H1 (cell line): Measurements from ENCODE around the gene SPAG16. TPM values are rescaled to one million over a fixed set of nuclear protein-coding genes. Genes with fewer than 3 reads are reported as not detected.

Source experiments
- CTCF ChIA-PET: fragments of 300-600 bp; sonication (Branson Sonifier 250); formaldehyde crosslinking; loops from one replicate; lab custom pipeline; 2021; ENCODE audit not compliant: partially characterized antibody; lab: Charles Lee
- POLR2A ChIA-PET: fragments of 300-600 bp; sonication (Branson Sonifier 250); formaldehyde crosslinking; loops from one replicate; lab custom pipeline; 2021; ENCODE audit warnings: inconsistent platforms; ENCODE audit not compliant: partially characterized antibody; lab: Charles Lee
- DNase-seq, 2 experiments: peaks; one replicate each; pipeline versions ENCODE4 v3.0.0 to v3.0.0-alpha.2; 2010 to 2022; ENCODE audit warnings: low spot score in 2 of 2, low read depth in 1 of 2, mixed read lengths in 1 of 2
- FAIRE-seq: peaks from 2 replicates; lab custom pipeline; 2011; peaks lifted over from hg19 to GRCh38; lab: Jason Lieb, UNC
- H2AFZ ChIP-seq: 2 replicates; pipeline ENCODE4 v1.8.1; 2012; ENCODE audit warnings: low read length, inconsistent platforms
- H2AK5ac ChIP-seq: 2 replicates; pipeline ENCODE4 v1.6.1; 2013; ENCODE audit warnings: low read depth, low read length
- H2BK120ac ChIP-seq: replicated peaks from 2 replicates; pipeline ENCODE3; 2013; ENCODE audit warnings: low read depth, low read length, inconsistent platforms
- H2BK12ac ChIP-seq: 2 replicates; pipeline ENCODE4 v1.6.1; 2013; ENCODE audit warnings: low read depth, low read length
- H2BK15ac ChIP-seq: 2 replicates; pipeline ENCODE4 v1.6.1; 2013; ENCODE audit warnings: low read length
- H2BK20ac ChIP-seq: 2 replicates; pipeline ENCODE4 v1.6.1; 2013; ENCODE audit warnings: low read length
- H2BK5ac ChIP-seq: 2 replicates; pipeline ENCODE4 v1.6.1; 2013; ENCODE audit warnings: low read depth, low read length
- H3K14ac ChIP-seq: 2 replicates; pipeline ENCODE4 v1.6.1; 2013; ENCODE audit warnings: inconsistent platforms; ENCODE audit not compliant: insufficient read length
- H3K18ac ChIP-seq: 2 replicates; pipeline ENCODE4 v1.6.1; 2013; ENCODE audit warnings: low read length; ENCODE audit errors: extremely low read depth
- H3K23ac ChIP-seq: 2 replicates; pipeline ENCODE4 v1.6.1; 2013; ENCODE audit warnings: inconsistent platforms; ENCODE audit not compliant: insufficient read length
- H3K23me2 ChIP-seq: 2 replicates; pipeline ENCODE4 v1.6.1; 2013; ENCODE audit warnings: low read depth, low read length
- H3K27ac ChIP-seq: 2 replicates; pipeline ENCODE4 v1.6.1; 2011; ENCODE audit warnings: low read depth, low read length, inconsistent platforms
- H3K27me3 ChIP-seq, 4 experiments: replicated peaks in 1 of 4; 1 replicate in 1 of 4; 2 replicates in 3 of 4; pipeline versions ENCODE4 v1.6.1 to v1.8.1; 2011 to 2013; ENCODE audit warnings: low read length in 3 of 4, mild to moderate bottlenecking in 3 of 4, inconsistent platforms in 2 of 4, mixed read lengths in 2 of 4, moderate library complexity in 1 of 4; ENCODE audit not compliant: control insufficient read depth in 3 of 4, insufficient read depth in 3 of 4; ENCODE audit errors: extremely low read depth in 1 of 4
- H3K36me3 ChIP-seq, 4 experiments: 2 replicates each; pipeline versions ENCODE4 v1.6.1 to v1.8.1; 2011 to 2013; ENCODE audit warnings: mild to moderate bottlenecking in 4 of 4, low read length in 3 of 4, moderate library complexity in 2 of 4, control low read depth in 1 of 4, inconsistent platforms in 1 of 4; ENCODE audit not compliant: insufficient read depth in 4 of 4, control insufficient read depth in 2 of 4
- H3K4ac ChIP-seq: replicated peaks from 2 replicates; pipeline ENCODE3; 2013; ENCODE audit warnings: low read length, low read depth, mixed read lengths, inconsistent platforms; ENCODE audit not compliant: insufficient read length
- H3K4me1 ChIP-seq, 4 experiments: replicated peaks in 1 of 4; 1 replicate in 1 of 4; 2 replicates in 3 of 4; pipeline versions ENCODE4 v1.6.1 to v1.8.1; 2011 to 2013; ENCODE audit warnings: low read length in 3 of 4, inconsistent platforms in 2 of 4, mixed read lengths in 1 of 4; ENCODE audit not compliant: insufficient read depth in 4 of 4, control insufficient read depth in 3 of 4
- H3K4me2 ChIP-seq, 2 experiments: 2 replicates each; pipeline versions ENCODE4 v1.6.1 to v1.8.1; 2011 to 2013; ENCODE audit warnings: low read depth in 2 of 2, low read length in 2 of 2, control low read depth in 1 of 2, inconsistent platforms in 1 of 2, mild to moderate bottlenecking in 1 of 2; ENCODE audit not compliant: insufficient read depth in 1 of 2
- H3K4me3 ChIP-seq, 4 experiments: fragments of 200-600, 300-600 bp in 1 of 4; sonication (generic), shearing (Covaris generic), sonication (Bioruptor Twin) in 1 of 4; 2 replicates each; pipeline versions ENCODE4 v1.5.1 to v1.8.1; 2011 to 2016; ENCODE audit warnings: low read length in 4 of 4, low read depth in 3 of 4, control low read depth in 2 of 4, inconsistent platforms in 2 of 4, mild to moderate bottlenecking in 2 of 4, mixed read lengths in 1 of 4, moderate library complexity in 1 of 4; ENCODE audit not compliant: insufficient read depth in 2 of 4; ENCODE audit errors: extremely low read depth in 1 of 4
- H3K56ac ChIP-seq: replicated peaks from 2 replicates; pipeline ENCODE3; 2013; ENCODE audit warnings: low read depth, mild to moderate bottlenecking, mixed read lengths, low read length, inconsistent platforms; ENCODE audit not compliant: insufficient read length
- H3K79me1 ChIP-seq: 2 replicates; pipeline ENCODE4 v1.6.1; 2013; ENCODE audit warnings: low read depth, low read length, control low read depth
- H3K79me2 ChIP-seq, 2 experiments: 2 replicates each; pipeline versions ENCODE4 v1.6.1 to v1.8.1; 2012 to 2013; ENCODE audit warnings: low read length in 2 of 2, mild to moderate bottlenecking in 2 of 2, inconsistent platforms in 1 of 2; ENCODE audit not compliant: insufficient read depth in 2 of 2, control insufficient read depth in 1 of 2
- H3K9ac ChIP-seq, 4 experiments: replicated peaks in 1 of 4; 1 replicate in 1 of 4; 2 replicates in 3 of 4; pipeline versions ENCODE4 v1.6.1 to v1.8.1; 2011 to 2013; ENCODE audit warnings: low read depth in 3 of 4, low read length in 3 of 4, control low read depth in 2 of 4, mild to moderate bottlenecking in 2 of 4, moderate library complexity in 2 of 4, inconsistent platforms in 1 of 4; ENCODE audit errors: extremely low read depth in 1 of 4
- H3K9me3 ChIP-seq, 2 experiments: 2 replicates each; pipeline versions ENCODE4 v1.6.1 to v1.8.1; 2012 to 2013; ENCODE audit warnings: mild to moderate bottlenecking in 2 of 2, moderate library complexity in 2 of 2, control low read depth in 1 of 2, inconsistent platforms in 1 of 2, low read depth in 1 of 2, low read length in 1 of 2, mixed read lengths in 1 of 2; ENCODE audit not compliant: insufficient read depth in 2 of 2
- H4K20me1 ChIP-seq, 2 experiments: replicated peaks in 1 of 2; 2 replicates each; pipeline versions ENCODE3 to v1.8.1; 2011 to 2013; ENCODE audit warnings: inconsistent platforms in 2 of 2, low read length in 2 of 2, mild to moderate bottlenecking in 1 of 2; ENCODE audit not compliant: insufficient read depth in 2 of 2, control insufficient read depth in 1 of 2
- H4K5ac ChIP-seq: 2 replicates; pipeline ENCODE4 v1.6.1; 2013; ENCODE audit warnings: low read length, low read depth, mixed read lengths, inconsistent platforms; ENCODE audit not compliant: insufficient read length
- H4K8ac ChIP-seq: 2 replicates; pipeline ENCODE4 v1.8.0; 2013; ENCODE audit warnings: mild to moderate bottlenecking, moderate library complexity, low read length, inconsistent platforms; ENCODE audit not compliant: insufficient read depth; ENCODE audit errors: extremely low read depth
- H4K91ac ChIP-seq: replicated peaks from 2 replicates; pipeline ENCODE3; 2013; ENCODE audit warnings: low read length, mixed read lengths, inconsistent platforms; ENCODE audit not compliant: insufficient read length
- GABPA ChIP-seq: IDR thresholded peaks from 2 replicates; pipeline ENCODE4 v1.6.1; 2011; ENCODE audit warnings: mild to moderate bottlenecking, low read length, moderate library complexity, borderline replicate concordance; ENCODE audit not compliant: insufficient read depth
- HDAC2 ChIP-seq, 2 experiments: fragments of 300-600 bp in 1 of 2; sonication (generic) in 1 of 2; IDR thresholded peaks; 2 replicates each; pipeline ENCODE4 v1.6.1; 2011 to 2012; ENCODE audit warnings: low read depth in 2 of 2, low read length in 2 of 2, mild to moderate bottlenecking in 2 of 2, moderate library complexity in 2 of 2, borderline replicate concordance in 1 of 2, inconsistent platforms in 1 of 2
- KDM4A ChIP-seq: IDR thresholded peaks from one replicate; pipeline ENCODE4 v1.7.1; 2012; ENCODE audit warnings: low read depth, mild to moderate bottlenecking, moderate library complexity, low read length, inconsistent platforms; ENCODE audit not compliant: severe bottlenecking
- KDM5A ChIP-seq: fragments of 200-600 bp; IDR thresholded peaks from 2 replicates; pipeline ENCODE4 v1.7.1; 2012; ENCODE audit warnings: mild to moderate bottlenecking, low read length, inconsistent platforms, mixed read lengths
- PHF8 ChIP-seq: fragments of 200-600 bp; sonication (generic); conservative IDR thresholded peaks from 2 replicates; pipeline ENCODE4 v1.7.1; 2012; ENCODE audit warnings: low read depth, mild to moderate bottlenecking, inconsistent platforms, low read length, moderate library complexity
- POLR2AphosphoS5 ChIP-seq: IDR thresholded peaks from 2 replicates; pipeline ENCODE4 v1.6.1; 2011; ENCODE audit warnings: low read depth, low read length
- POU5F1 ChIP-seq: IDR thresholded peaks from 2 replicates; pipeline ENCODE4 v1.6.1; 2011; ENCODE audit warnings: low read depth, mild to moderate bottlenecking, low read length, moderate library complexity
- SAP30 ChIP-seq: fragments of 300-600 bp; sonication (generic); IDR thresholded peaks from 2 replicates; pipeline ENCODE4 v1.7.1; 2012; ENCODE audit warnings: low read length, moderate library complexity, mild to moderate bottlenecking, inconsistent platforms; ENCODE audit not compliant: insufficient read depth, insufficient replicate concordance
- SIN3A ChIP-seq, 2 experiments: IDR thresholded peaks in 1 of 2; conservative IDR thresholded peaks in 1 of 2; 2 replicates each; pipeline ENCODE4 v1.6.1; 2011 to 2012; ENCODE audit warnings: low read length in 2 of 2, improper control_type of control experiment in 1 of 2, low read depth in 1 of 2, mild to moderate bottlenecking in 1 of 2
- SIRT6 ChIP-seq: IDR thresholded peaks from one replicate; pipeline ENCODE4 v1.7.1; 2012; ENCODE audit warnings: low read length, inconsistent platforms
- TAF1 ChIP-seq: IDR thresholded peaks from 2 replicates; pipeline ENCODE4 v1.6.1; 2011; ENCODE audit warnings: mild to moderate bottlenecking, low read depth, low read length
- WGBS, 2 experiments: shearing (Covaris generic) in 1 of 2; methylation state at CpG; one replicate each; pipeline versions ENCODE4 v1.1.6 to v1.1.7; 2013 to 2015; ENCODE audit warnings: low lambda C conversion rate in 2 of 2, mixed read lengths in 2 of 2, inconsistent platforms in 1 of 2, low coverage in 1 of 2, missing lambda C conversion rate in 1 of 2; ENCODE audit not compliant: insufficient replicate concordance in 2 of 2, insufficient coverage in 1 of 2, insufficient read length in 1 of 2; ENCODE audit errors: extremely low coverage in 1 of 2, missing lambda C conversion rate in 1 of 2; 5-methylcytosine and 5-hydroxymethylcytosine counted together
- polyA plus RNA-seq, 7 experiments: library from polyadenylated mRNA; depleted of rRNA in 3 of 7; stranded (reverse) in 5 of 7; unstranded in 2 of 7; fragments of >200 nt in 5 of 7; fragments of 200-250 nt in 2 of 7; gene quantifications; 1 replicate in 5 of 7; 2 replicates in 1 of 7; 4 replicates in 1 of 7; pipeline versions ENCODE4 v1.2.1 to v1.2.3, GENCODE V29; 2011 to 2013; ENCODE audit warnings: missing spikeins in 2 of 7, mixed read lengths in 2 of 7
- total RNA-seq: library from RNA; stranded (reverse); fragmentation: NEBNext Ultra II Directional; extraction: Animal tissue kit (Norgen Biotek cat#: 25700); gene quantifications from 2 replicates; pipeline ENCODE4 v1.2.1, GENCODE V29; 2021
- TF ChIP-seq, protein P1 (sequence below): IDR thresholded peaks from 2 replicates; pipeline ENCODE4 v1.6.1; 2012; ENCODE audit warnings: inconsistent platforms
- TF ChIP-seq, protein P2 (sequence below): IDR thresholded peaks from 2 replicates; pipeline ENCODE4 v1.6.1; 2011; ENCODE audit warnings: low read length, improper control_type of control experiment

SPAG16 gene
- total and polyA plus RNA-seq, 2 of the 8 experiments (the other 6 are each of a cell fraction or from before 2014, with no cell fraction given) = 6.0 to 14.9 TPM

DNA sequence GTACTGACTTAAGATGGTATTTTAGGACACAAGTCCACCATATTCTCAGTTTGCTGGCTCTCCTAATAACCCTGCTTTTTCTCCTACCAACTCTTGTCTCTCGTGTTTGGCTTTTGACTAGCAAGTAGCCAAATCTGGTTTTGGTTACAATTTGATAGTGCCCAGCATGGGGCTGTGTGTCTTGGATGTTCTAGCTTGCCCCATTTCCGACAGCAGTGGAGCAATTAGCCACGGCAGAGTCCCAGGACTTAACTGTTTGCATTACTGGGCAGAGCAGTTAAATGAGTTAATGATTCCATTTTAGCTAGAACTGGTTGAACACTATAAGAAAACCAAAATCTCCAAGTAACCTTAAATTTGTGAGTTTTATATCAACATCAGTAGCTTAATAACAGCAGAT is 18.6 kb upstream of the SPAG16 start:
- no peaks in the 10 kb centered on the region for H4K20me1 ChIP-seq
- no peak overlapping the region for H2BK120ac ChIP-seq
- no peak overlapping the region for H3K56ac ChIP-seq
- CTCF ChIA-PET = no interaction called here
- H3K23ac ChIP-seq = no peak overlapping the region
- no peak overlapping the region for H2BK12ac ChIP-seq
- no peak overlapping the region for H2AK5ac ChIP-seq
- H2AFZ ChIP-seq = no peak overlapping the region
- no peak overlapping the region for H3K4me3 ChIP-seq
- H3K23me2 ChIP-seq = no peaks in the 10 kb centered on the region
- H3K79me1 ChIP-seq = no peaks in the 10 kb centered on the region
- H3K9ac ChIP-seq = no peak overlapping the region
- no peak overlapping the region for H2BK5ac ChIP-seq
- no peak overlapping the region for H2BK20ac ChIP-seq
- no peaks in the 10 kb centered on the region; a peak in 1 of 7 replicates for H3K4me1 ChIP-seq
- no peak overlapping the region for H3K18ac ChIP-seq
- no peak overlapping the region for H2BK15ac ChIP-seq
- H3K27ac ChIP-seq = no peak overlapping the region
- no peak overlapping the region for H4K5ac ChIP-seq
- no peak overlapping the region for H3K4ac ChIP-seq
- POLR2A ChIA-PET = no interaction called here
- DNase-seq = no peak
- no peak overlapping the region for H4K91ac ChIP-seq
- no peaks in the 10 kb centered on the region for H3K27me3 ChIP-seq
- H4K8ac ChIP-seq = no peak overlapping the region
- no peak for FAIRE-seq
- no peaks in the 10 kb centered on the region for H3K36me3 ChIP-seq
- no peak overlapping the region for H3K4me2 ChIP-seq
- 92% methylated on average over 3 of the region's 3 CpGs; no CpG with 5 or more reads in 1 of the 2 experiments for WGBS, 2 experiments
- no peak overlapping the region for H3K14ac ChIP-seq
- no peaks in the 10 kb centered on the region for H3K79me2 ChIP-seq
- no peaks in the 10 kb centered on the region for H3K9me3 ChIP-seq
- TF ChIP-seq PHF8 = no peak
- TF ChIP-seq, protein P1, sequence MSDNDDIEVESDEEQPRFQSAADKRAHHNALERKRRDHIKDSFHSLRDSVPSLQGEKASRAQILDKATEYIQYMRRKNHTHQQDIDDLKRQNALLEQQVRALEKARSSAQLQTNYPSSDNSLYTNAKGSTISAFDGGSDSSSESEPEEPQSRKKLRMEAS = no peak
- no peak for TF ChIP-seq SAP30
- no peak for TF ChIP-seq KDM5A
- TF ChIP-seq, protein P2, sequence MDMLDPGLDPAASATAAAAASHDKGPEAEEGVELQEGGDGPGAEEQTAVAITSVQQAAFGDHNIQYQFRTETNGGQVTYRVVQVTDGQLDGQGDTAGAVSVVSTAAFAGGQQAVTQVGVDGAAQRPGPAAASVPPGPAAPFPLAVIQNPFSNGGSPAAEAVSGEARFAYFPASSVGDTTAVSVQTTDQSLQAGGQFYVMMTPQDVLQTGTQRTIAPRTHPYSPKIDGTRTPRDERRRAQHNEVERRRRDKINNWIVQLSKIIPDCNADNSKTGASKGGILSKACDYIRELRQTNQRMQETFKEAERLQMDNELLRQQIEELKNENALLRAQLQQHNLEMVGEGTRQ = no peak
- TF ChIP-seq TAF1 = no peak
- no peak for TF ChIP-seq POLR2AphosphoS5
- TF ChIP-seq HDAC2 (IDR thresholded peaks at IDR 0.05; ENCODE audit: borderline replicate concordance in 1 of 2, low read depth in 2 of 2, low read length in 2 of 2) = no peak
- TF ChIP-seq KDM4A = no peak
- TF ChIP-seq SIN3A (conservative IDR thresholded peaks at IDR 0.05 in 1 of 2, IDR thresholded peaks at IDR 0.05 in 1 of 2; ENCODE audit: low read depth in 1 of 2, low read length in 2 of 2) = no peak
- no peak for TF ChIP-seq POU5F1
- TF ChIP-seq GABPA = no peak
- no peak for TF ChIP-seq SIRT6
